ENCODE results near the gene WBP1L.

DNA sequence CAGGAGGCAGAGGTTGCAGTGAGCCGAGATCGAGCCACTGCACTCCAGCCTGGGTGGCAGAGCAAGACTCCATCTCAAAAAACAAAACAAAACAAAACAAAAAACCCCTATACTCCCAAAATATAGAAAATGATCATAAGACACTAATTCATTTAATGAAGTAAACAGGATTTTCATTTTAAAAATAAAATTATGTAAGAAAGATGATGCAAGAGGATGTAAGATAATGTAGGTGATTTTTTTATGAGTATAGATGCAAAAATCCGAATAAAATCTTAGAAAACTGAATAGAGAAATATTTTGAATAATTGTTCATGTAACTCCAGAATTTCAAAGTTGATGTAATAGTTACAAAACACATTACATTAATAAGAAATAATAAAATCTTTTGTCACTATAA lies 121.9 kb downstream of the WBP1L start:
- no peak for TF ChIP-seq CTCF (IDR thresholded peaks at IDR 0.05)
- TF ChIP-seq POLR2AphosphoS5 (IDR thresholded peaks at IDR 0.05), result no peak
- no peak for TF ChIP-seq POLR2A (IDR thresholded peaks at IDR 0.05)
